ENCODE data around the gene ABCA7. TPM values are rescaled to one million over a fixed set of nuclear protein-coding genes. Genes with fewer than 3 reads are reported as not detected.

Gene ABCA7
- total and polyA plus RNA-seq, 2 experiments from 2014 or later, result 2.1 to 2.6 TPM

DNA sequence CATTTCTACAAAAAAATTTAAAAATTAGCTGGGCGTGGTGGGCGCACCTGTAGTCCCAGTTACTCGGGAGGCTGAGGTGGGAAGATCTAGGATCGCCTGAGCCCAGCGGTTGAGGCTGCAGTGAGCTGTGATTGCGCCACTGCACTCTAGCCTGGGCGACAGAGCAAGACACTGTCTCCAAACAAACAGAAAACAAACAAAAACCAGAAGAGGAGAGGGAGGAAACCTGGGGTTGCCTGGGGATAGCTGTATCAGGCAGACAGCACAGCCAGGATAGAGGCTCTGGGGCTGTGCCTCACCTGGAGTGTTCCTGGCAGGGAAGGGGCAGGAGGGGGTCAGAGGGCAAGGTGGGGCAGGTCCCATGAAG lies 57.9 kb downstream of the ABCA7 start:
- H3K4me1 ChIP-seq (ENCODE audit: insufficient read depth), result peaks cover 31% of the 10 kb centered on the region
- no peak overlapping the region for H3K4me3 ChIP-seq
- H3F3A ChIP-seq (ENCODE audit: insufficient read depth), result peaks cover 27% of the 10 kb centered on the region
- H3K27ac ChIP-seq, result no peak overlapping the region
- 39 to 49% methylated on average over 7 of the region's 7 CpGs for WGBS, 2 experiments (ENCODE audit: low coverage in 1 of 2, low lambda C conversion rate in 2 of 2, missing lambda C conversion rate in 2 of 2)
- H3K79me2 ChIP-seq (ENCODE audit: insufficient read depth), result peaks cover 24% of the 10 kb centered on the region
- no peaks in the 10 kb centered on the region for H3K9me2 ChIP-seq (ENCODE audit: insufficient read depth)
- TF ChIP-seq EZH2phosphoT487 (IDR thresholded peaks at IDR 0.05; ENCODE audit: insufficient read depth, low read depth), result no peak
- no peak for TF ChIP-seq EZH2 (IDR thresholded peaks at IDR 0.05; ENCODE audit: insufficient read depth, poor library complexity, severe bottlenecking)
- in situ Hi-C loops (cut with MboI), result no loop called here
- no peak overlapping the region for H2AFZ ChIP-seq
- H3K9ac ChIP-seq, result peak overlapping the region; percentile 18; the same call in 1 of the 2 replicates
- H3K36me3 ChIP-seq (ENCODE audit: low read depth), result no peaks in the 10 kb centered on the region
- no peak for DNase-seq
- H3K27me3 ChIP-seq (replicated peaks; ENCODE audit: insufficient read depth), result no peaks in the 10 kb centered on the region
- no peaks in the 10 kb centered on the region for H4K20me1 ChIP-seq (ENCODE audit: insufficient read depth)
- H3K4me2 ChIP-seq (ENCODE audit: unreplicated experiment), result no peak overlapping the region
- no peaks in the 10 kb centered on the region for H3K9me3 ChIP-seq (ENCODE audit: low read depth)

DNA sequence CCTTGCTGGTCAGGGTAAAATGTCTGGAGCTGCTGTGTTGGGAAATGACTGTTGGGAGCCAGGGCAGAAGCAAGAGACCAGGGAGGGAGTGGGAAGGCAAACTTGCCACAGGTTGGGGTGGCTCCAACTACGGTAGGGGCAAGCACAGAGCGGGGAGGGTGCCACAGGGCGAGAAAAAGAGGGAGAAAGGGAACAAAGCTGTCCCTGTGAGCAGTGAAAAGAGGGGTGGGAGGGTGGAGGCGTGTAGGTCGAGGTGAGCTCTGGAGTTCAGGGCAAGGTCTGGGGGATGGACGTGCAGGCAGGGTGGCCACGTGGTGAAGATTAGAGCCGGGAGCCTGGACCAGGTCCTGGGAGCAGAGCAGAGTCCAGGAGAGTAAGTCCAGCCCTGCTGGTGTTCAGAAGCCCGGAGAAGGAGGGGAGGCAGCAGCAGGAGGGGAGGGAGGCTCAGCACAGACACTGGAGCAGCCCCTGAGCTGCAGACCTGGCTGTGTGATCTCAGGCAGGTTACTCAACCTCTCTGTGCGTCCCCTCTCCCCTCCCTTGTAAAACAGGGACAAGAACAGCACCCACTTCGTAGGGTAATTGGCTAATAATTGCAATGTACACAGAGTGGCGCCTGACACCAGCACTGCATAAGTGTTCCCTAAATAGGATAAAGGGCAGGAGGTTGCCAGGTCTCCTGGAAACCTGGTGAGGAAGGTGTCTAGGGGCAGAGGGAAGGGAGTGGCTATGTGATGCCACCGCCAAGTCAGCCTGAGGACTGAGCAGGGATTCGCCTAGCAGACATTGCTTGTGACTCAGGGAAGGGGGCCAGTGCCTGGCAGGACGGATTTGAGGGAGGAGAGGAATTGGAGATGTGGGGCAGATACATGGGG lies 58.5 kb downstream of the ABCA7 start:
- H3K9me2 ChIP-seq (ENCODE audit: insufficient read depth), result no peaks in the 10 kb centered on the region
- H3K27me3 ChIP-seq (replicated peaks; ENCODE audit: insufficient read depth), result no peaks in the 10 kb centered on the region
- TF ChIP-seq EZH2 (IDR thresholded peaks at IDR 0.05; ENCODE audit: insufficient read depth, poor library complexity, severe bottlenecking), result no peak
- TF ChIP-seq EZH2phosphoT487 (IDR thresholded peaks at IDR 0.05; ENCODE audit: insufficient read depth, low read depth), result no peak
- no peaks in the 10 kb centered on the region for H4K20me1 ChIP-seq (ENCODE audit: insufficient read depth)
- DNase-seq, result peak; percentile 67
- no peaks in the 10 kb centered on the region for H3K36me3 ChIP-seq (ENCODE audit: low read depth)
- H3K4me3 ChIP-seq, result no peak overlapping the region
- H2AFZ ChIP-seq, result no peak overlapping the region
- peak overlapping the region; percentile 70; the same call in 1 of the 2 replicates for H3K9ac ChIP-seq
- in situ Hi-C loops (cut with MboI), result no loop called here
- 25 to 30% methylated on average over 14 to 15 of the region's 15 CpGs for WGBS, 2 experiments (ENCODE audit: low coverage in 1 of 2, low lambda C conversion rate in 2 of 2, missing lambda C conversion rate in 2 of 2)
- H3F3A ChIP-seq (ENCODE audit: insufficient read depth), result peaks cover 33% of the 10 kb centered on the region
- H3K4me2 ChIP-seq (ENCODE audit: unreplicated experiment), result peak overlapping the region; percentile 72
- peaks cover 38% of the 10 kb centered on the region for H3K4me1 ChIP-seq (ENCODE audit: insufficient read depth)
- peaks cover 17% of the 10 kb centered on the region for H3K79me2 ChIP-seq (ENCODE audit: insufficient read depth)
- H3K9me3 ChIP-seq (ENCODE audit: low read depth), result no peaks in the 10 kb centered on the region
- peak overlapping the region; percentile 87 for H3K27ac ChIP-seq

DNA sequence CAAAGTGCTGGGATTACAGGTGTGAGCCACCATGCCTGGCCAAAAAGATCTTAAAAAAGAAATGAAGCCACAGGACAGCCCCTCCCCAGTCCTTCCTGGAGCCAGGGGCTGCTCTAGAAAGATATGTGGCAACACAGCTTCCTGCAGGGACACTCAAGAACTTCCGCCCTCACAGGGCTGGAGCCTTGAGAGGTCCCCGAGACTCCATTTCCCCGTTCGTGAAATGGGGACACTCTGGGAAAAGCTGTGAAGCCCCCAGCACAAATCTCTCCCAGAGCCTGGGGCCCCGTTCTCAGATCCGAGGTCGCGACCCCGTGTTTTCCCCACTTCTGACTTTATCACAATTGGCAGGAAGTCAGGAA lies 61.4 kb downstream of the ABCA7 start:
- H3K9ac ChIP-seq, result peak overlapping the region; percentile 85
- H3K9me3 ChIP-seq (ENCODE audit: low read depth), result no peaks in the 10 kb centered on the region
- peak overlapping the region; percentile 99 for H3K27ac ChIP-seq
- in situ Hi-C loops (cut with MboI), result no loop called here
- DNase-seq, result no peak
- no peaks in the 10 kb centered on the region for H3K36me3 ChIP-seq (ENCODE audit: low read depth)
- no peak for TF ChIP-seq EZH2 (IDR thresholded peaks at IDR 0.05; ENCODE audit: insufficient read depth, poor library complexity, severe bottlenecking)
- peaks cover 41% of the 10 kb centered on the region for H3F3A ChIP-seq (ENCODE audit: insufficient read depth)
- no peaks in the 10 kb centered on the region for H3K27me3 ChIP-seq (replicated peaks; ENCODE audit: insufficient read depth)
- peaks cover 33% of the 10 kb centered on the region for H3K4me1 ChIP-seq (ENCODE audit: insufficient read depth)
- H3K9me2 ChIP-seq (ENCODE audit: insufficient read depth), result no peaks in the 10 kb centered on the region
- H3K79me2 ChIP-seq (ENCODE audit: insufficient read depth), result 0 out of 2 replicates have a peak, but pooled peaks cover 5% of the 10 kb centered on the region
- no peaks in the 10 kb centered on the region for H4K20me1 ChIP-seq (ENCODE audit: insufficient read depth)
- H3K4me3 ChIP-seq, result peak overlapping the region; percentile 36
- WGBS, 2 experiments (ENCODE audit: low coverage in 1 of 2, low lambda C conversion rate in 2 of 2, missing lambda C conversion rate in 2 of 2), result 4 to 5% methylated on average over 9 of the region's 9 CpGs
- H3K4me2 ChIP-seq (ENCODE audit: unreplicated experiment), result peak overlapping the region; percentile 64
- H2AFZ ChIP-seq, result no peak overlapping the region

DNA sequence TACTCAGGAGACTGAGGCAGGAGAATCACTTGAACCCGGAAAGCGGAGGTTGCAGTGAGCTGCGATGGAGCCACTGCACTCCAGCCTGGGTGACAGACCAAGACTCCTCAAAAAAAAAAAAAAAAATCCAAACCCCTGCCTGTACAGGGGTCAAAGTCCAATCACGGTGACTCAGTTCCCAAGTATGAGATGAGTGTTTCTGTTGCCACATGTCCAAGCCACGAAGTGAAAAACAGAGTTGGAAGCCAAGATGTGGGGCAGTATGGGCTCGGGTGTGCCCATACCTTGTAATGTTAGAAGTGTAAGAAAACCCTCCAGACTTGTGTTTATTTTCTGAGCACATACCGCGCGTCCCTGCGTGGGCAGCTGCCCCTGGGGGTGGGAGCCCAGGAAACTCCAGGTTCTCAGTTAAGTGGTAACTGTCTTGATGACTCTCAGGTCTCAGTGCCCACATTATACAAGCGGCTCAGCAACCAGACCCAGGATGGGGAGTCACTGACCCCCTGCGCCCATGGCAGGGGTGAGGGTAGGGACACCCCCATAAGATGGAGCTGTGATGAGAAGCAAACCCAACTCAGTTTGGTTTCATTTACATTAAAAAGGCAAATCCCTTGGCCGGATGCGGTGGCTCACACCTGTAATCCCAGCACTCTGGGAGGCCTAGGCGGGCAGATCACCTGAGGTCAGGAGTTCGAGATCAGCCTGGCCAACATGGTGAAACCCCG lies 62.7 kb downstream of the ABCA7 start:
- H3K27me3 ChIP-seq (replicated peaks; ENCODE audit: insufficient read depth), result no peaks in the 10 kb centered on the region
- H3K4me2 ChIP-seq (ENCODE audit: unreplicated experiment), result peak overlapping the region; percentile 64
- peak; percentile 98 for DNase-seq
- peaks cover 33% of the 10 kb centered on the region for H3K4me1 ChIP-seq (ENCODE audit: insufficient read depth)
- H2AFZ ChIP-seq, result no peak overlapping the region
- in situ Hi-C loops (cut with MboI), result no loop called here
- peak overlapping the region; percentile 85 for H3K9ac ChIP-seq
- no peaks in the 10 kb centered on the region for H4K20me1 ChIP-seq (ENCODE audit: insufficient read depth)
- 16 to 17% methylated on average over 16 to 17 of the region's 17 CpGs for WGBS, 2 experiments (ENCODE audit: low coverage in 1 of 2, low lambda C conversion rate in 2 of 2, missing lambda C conversion rate in 2 of 2)
- no peaks in the 10 kb centered on the region for H3K9me3 ChIP-seq (ENCODE audit: low read depth)
- peaks cover 41% of the 10 kb centered on the region for H3F3A ChIP-seq (ENCODE audit: insufficient read depth)
- peak overlapping the region; percentile 99 for H3K27ac ChIP-seq
- no peak for TF ChIP-seq EZH2 (IDR thresholded peaks at IDR 0.05; ENCODE audit: insufficient read depth, poor library complexity, severe bottlenecking)
- TF ChIP-seq EZH2phosphoT487 (IDR thresholded peaks at IDR 0.05; ENCODE audit: insufficient read depth, low read depth), result no peak
- 0 out of 2 replicates have a peak, but pooled peaks cover 5% of the 10 kb centered on the region for H3K79me2 ChIP-seq (ENCODE audit: insufficient read depth)
- peak overlapping the region; percentile 51 for H3K4me3 ChIP-seq
- no peaks in the 10 kb centered on the region for H3K36me3 ChIP-seq (ENCODE audit: low read depth)
- no peaks in the 10 kb centered on the region for H3K9me2 ChIP-seq (ENCODE audit: insufficient read depth)
